ENCODE measurements around the gene CDYL2. TPM values are rescaled to one million over a fixed set of nuclear protein-coding genes. Genes with fewer than 3 reads are reported as not detected.

Gene CDYL2
- polyA plus RNA-seq, 4 donors, result 1.9 to 3.0 (median 2.8) TPM

DNA sequence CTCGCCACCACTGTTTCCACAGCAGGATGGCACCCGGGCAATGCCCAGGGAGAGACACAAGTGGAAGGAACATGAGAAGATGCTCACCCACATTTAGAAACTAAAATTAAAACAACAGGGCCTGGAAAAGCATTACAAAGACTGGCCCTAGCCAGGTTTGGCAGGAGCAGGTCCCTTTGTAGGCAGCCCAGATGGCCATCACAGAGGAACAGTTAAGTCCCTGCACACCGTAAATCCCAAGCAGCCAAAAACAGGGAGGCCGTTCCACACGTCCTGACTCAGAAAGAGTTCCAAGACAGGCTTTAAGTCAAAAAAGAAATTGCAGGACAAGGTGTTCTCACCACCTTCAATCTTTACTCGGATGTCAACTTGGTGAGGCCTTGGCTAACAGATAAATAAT is 136.5 kb downstream of the CDYL2 start:
- WGBS, 3 donors, result 95 to 97% (median 96%) methylated on average over 6 of the region's 6 CpGs
- FAIRE-seq, result no peak

DNA sequence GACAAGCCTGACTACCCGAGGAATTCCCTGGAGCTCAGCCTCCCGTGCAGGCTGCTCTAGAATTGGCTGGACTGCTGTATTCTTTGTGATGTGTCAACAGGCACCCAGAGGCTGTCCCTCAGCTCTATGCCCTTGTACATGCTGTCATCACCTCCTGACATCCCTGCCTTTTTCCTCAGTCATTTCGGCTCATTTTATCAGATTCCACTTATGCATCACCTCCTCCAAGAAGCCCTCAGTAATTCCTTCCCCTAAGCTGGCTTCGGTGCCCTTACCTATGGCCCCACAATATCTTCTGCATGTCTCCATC is 137.2 kb downstream of the CDYL2 start:
- Histone ChIP-seq H3K9me3 (ENCODE audit: control insufficient read depth in 2 of 2, insufficient read depth in 1 of 2, low read depth in 1 of 2, low read length in 1 of 2) (no peaks in the 10 kb centered on the region), H3K27me3 (ENCODE audit: control insufficient read depth in 3 of 3, insufficient read depth in 3 of 3, low read length in 3 of 3) (no peaks in the 10 kb centered on the region), H3K4me1 (ENCODE audit: control insufficient read depth in 3 of 3, insufficient read depth in 2 of 3, low read depth in 1 of 3, low read length in 2 of 3) (no peaks in the 10 kb centered on the region), H3K27ac (ENCODE audit: low read depth in 1 of 3, low read length in 2 of 3) (no peak overlapping the region), H3K36me3 (ENCODE audit: control insufficient read depth in 3 of 3, insufficient read depth in 2 of 3, low read depth in 1 of 3, low read length in 3 of 3) (peaks cover 0 to 4% (median 0%) of the 10 kb centered on the region in 3 donors), H3K4me3 (ENCODE audit: low read depth in 1 of 3, low read length in 3 of 3) (no peak overlapping the region)
- DNase-seq, result no peak
- 83 to 99% (median 93%) methylated on average over 4 of the region's 4 CpGs for WGBS, 3 donors
- no peak for FAIRE-seq

More for the DNA sequence above, 136.5 kb downstream of the CDYL2 start:
- no peak for DNase-seq
- H3K36me3 ChIP-seq (ENCODE audit: control insufficient read depth in 3 of 3, insufficient read depth in 2 of 3, low read depth in 1 of 3, low read length in 3 of 3), result peaks cover 0 to 4% (median 0%) of the 10 kb centered on the region in 3 donors
- no peaks in the 10 kb centered on the region for H3K4me1 ChIP-seq (ENCODE audit: control insufficient read depth in 3 of 3, insufficient read depth in 2 of 3, low read depth in 1 of 3, low read length in 2 of 3)
- no peaks in the 10 kb centered on the region for H3K27me3 ChIP-seq (ENCODE audit: control insufficient read depth in 3 of 3, insufficient read depth in 3 of 3, low read length in 3 of 3)
- no peaks in the 10 kb centered on the region for H3K9me3 ChIP-seq (ENCODE audit: control insufficient read depth in 2 of 2, insufficient read depth in 1 of 2, low read depth in 1 of 2, low read length in 1 of 2)
- no peak overlapping the region for H3K4me3 ChIP-seq (ENCODE audit: low read depth in 1 of 3, low read length in 3 of 3)
- H3K27ac ChIP-seq (ENCODE audit: low read depth in 1 of 3, low read length in 2 of 3), result no peak overlapping the region

DNA sequence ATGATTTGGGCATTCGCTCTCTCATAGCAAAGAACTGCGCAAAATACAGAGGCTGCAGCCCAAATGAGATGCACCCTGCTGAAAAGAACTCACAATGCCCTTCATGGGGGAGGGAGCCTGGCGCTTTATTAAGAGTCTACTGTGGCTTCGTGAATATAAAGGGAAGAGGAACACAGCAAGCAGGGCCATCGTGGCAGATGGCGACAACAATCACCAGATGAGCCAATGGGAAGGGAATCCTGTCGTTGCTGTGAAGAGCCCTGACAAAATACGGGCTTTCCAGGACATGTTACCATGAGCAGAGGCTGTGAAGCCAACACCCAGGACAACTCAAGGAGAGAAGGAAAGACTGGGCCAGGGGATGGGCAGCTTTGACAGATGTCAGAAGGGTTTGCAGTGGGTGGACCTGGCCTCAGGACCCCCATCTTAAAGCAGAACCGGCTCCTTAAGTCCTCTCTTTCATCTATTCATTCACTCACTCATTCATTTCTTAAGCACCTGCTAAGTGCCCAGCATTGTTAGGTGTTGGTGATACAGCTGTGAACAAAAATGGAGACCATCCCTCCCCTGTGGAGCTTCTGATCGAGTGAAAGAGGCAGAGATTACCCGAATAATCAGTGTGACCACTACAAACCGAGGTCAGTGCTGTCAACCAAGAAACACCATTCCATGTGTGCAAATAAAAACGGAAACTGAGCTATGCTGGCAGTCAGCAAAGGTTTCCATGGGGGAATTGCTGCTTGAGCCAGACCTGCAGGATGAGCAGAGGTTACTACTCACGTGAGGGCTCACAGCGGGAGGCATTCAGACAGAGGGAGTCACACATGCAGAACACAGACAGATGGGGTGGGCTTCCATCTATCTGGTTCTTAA is 137.8 kb downstream of the CDYL2 start:
- no peak for FAIRE-seq
- no peak overlapping the region for H3K4me3 ChIP-seq (ENCODE audit: low read depth in 1 of 3, low read length in 3 of 3)
- no peak overlapping the region for H3K27ac ChIP-seq (ENCODE audit: low read depth in 1 of 3, low read length in 2 of 3)
- no peaks in the 10 kb centered on the region for H3K27me3 ChIP-seq (ENCODE audit: control insufficient read depth in 3 of 3, insufficient read depth in 3 of 3, low read length in 3 of 3)
- WGBS, 3 donors, result 82 to 91% (median 89%) methylated on average over 15 of the region's 15 CpGs
- H3K9me3 ChIP-seq (ENCODE audit: control insufficient read depth in 2 of 2, insufficient read depth in 1 of 2, low read depth in 1 of 2, low read length in 1 of 2), result no peaks in the 10 kb centered on the region
- no peaks in the 10 kb centered on the region for H3K4me1 ChIP-seq (ENCODE audit: control insufficient read depth in 3 of 3, insufficient read depth in 2 of 3, low read depth in 1 of 3, low read length in 2 of 3)
- H3K36me3 ChIP-seq (ENCODE audit: control insufficient read depth in 3 of 3, insufficient read depth in 2 of 3, low read depth in 1 of 3, low read length in 3 of 3), result peaks cover 0 to 4% (median 0%) of the 10 kb centered on the region in 3 donors
- DNase-seq, result no peak

DNA sequence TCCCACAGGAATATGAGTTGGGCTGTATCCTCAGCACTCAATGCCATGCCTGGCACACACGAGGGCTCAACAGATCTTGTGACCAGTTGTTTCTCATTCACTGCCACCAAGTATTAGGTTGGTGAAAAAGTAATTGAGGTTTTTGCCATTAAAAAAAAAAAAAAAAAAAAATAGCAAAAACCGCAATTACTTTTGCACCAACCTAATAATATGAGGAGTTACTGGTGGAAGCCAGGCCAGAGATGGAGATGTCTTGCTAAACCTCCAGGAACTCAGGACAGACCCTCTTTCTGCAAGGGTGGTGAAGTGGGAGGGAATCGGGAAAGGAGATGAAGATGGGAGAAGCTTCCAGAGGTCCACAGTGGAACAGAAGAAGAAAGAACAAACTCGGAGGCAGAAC is 139.0 kb downstream of the CDYL2 start:
- H3K27me3 ChIP-seq (ENCODE audit: control insufficient read depth in 3 of 3, insufficient read depth in 3 of 3, low read length in 3 of 3), result no peaks in the 10 kb centered on the region
- H3K36me3 ChIP-seq (ENCODE audit: control insufficient read depth in 3 of 3, insufficient read depth in 2 of 3, low read depth in 1 of 3, low read length in 3 of 3), result peaks cover 0 to under 1% (median 0%) of the 10 kb centered on the region in 3 donors
- 91 to 96% (median 95%) methylated on average over 4 of the region's 4 CpGs for WGBS, 3 donors
- no peak for FAIRE-seq
- H3K4me3 ChIP-seq (ENCODE audit: low read depth in 1 of 3, low read length in 3 of 3), result no peak overlapping the region
- H3K9me3 ChIP-seq (ENCODE audit: control insufficient read depth in 2 of 2, insufficient read depth in 1 of 2, low read depth in 1 of 2, low read length in 1 of 2), result peaks cover 0 to 5% of the 10 kb centered on the region in 2 donors
- no peak overlapping the region for H3K27ac ChIP-seq (ENCODE audit: low read depth in 1 of 3, low read length in 2 of 3)
- DNase-seq, result no peak
- no peaks in the 10 kb centered on the region for H3K4me1 ChIP-seq (ENCODE audit: control insufficient read depth in 3 of 3, insufficient read depth in 2 of 3, low read depth in 1 of 3, low read length in 2 of 3)

DNA sequence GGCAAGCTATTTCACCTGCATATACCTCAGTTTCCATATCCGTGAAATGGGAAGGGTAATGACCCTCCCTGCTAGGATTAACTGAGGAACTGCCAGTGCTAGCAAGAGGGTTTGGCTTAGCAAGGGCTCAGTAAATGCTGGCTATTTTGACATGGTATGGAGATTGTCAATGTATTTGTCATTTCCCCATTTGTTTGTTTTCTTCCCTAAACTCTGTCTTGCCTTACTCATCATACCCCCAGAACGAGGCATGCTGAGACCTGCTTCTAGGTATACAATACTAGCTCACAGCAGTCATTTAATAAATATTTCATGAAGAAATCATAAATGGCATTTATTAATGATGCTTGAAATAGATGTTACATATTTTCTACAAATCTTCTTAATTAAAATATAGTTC is 139.6 kb downstream of the CDYL2 start:
- Histone ChIP-seq H3K27ac (ENCODE audit: low read depth in 1 of 3, low read length in 2 of 3) (no peak overlapping the region), H3K4me3 (ENCODE audit: low read depth in 1 of 3, low read length in 3 of 3) (no peak overlapping the region), H3K4me1 (ENCODE audit: control insufficient read depth in 3 of 3, insufficient read depth in 2 of 3, low read depth in 1 of 3, low read length in 2 of 3) (no peaks in the 10 kb centered on the region), H3K9me3 (ENCODE audit: control insufficient read depth in 2 of 2, insufficient read depth in 1 of 2, low read depth in 1 of 2, low read length in 1 of 2) (peaks cover 0 to 5% of the 10 kb centered on the region in 2 donors), H3K27me3 (ENCODE audit: control insufficient read depth in 3 of 3, insufficient read depth in 3 of 3, low read length in 3 of 3) (no peaks in the 10 kb centered on the region), H3K36me3 (ENCODE audit: control insufficient read depth in 3 of 3, insufficient read depth in 2 of 3, low read depth in 1 of 3, low read length in 3 of 3) (no peaks in the 10 kb centered on the region)
- DNase-seq, result no peak
- WGBS, 3 donors, result 36 to 82% (median 60%) methylated on average over 2 of the region's 2 CpGs
- no peak for FAIRE-seq

DNA sequence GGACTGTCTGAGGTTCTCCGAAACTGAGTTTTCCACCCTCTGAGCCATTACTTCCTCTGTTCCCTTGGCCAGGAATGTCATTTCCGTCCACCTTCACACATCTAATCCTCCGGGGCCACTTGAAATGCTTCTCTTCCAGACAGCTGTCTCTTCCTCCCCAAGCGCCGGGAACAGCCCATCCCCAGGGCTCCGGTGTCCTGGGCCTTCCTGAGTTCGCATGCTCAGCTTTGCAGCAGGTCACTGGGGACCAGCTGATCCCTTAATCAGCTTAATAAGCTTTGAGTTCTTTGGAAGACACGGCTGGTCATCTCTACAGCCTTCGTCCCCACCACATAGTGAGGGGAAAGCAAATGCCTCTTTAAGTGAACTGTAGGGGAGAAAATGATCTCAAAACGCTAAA is 140.2 kb downstream of the CDYL2 start:
- Histone ChIP-seq H3K27me3 (ENCODE audit: control insufficient read depth in 3 of 3, insufficient read depth in 3 of 3, low read length in 3 of 3) (no peaks in the 10 kb centered on the region), H3K9me3 (ENCODE audit: control insufficient read depth in 2 of 2, insufficient read depth in 1 of 2, low read depth in 1 of 2, low read length in 1 of 2) (peaks cover 0 to 5% of the 10 kb centered on the region in 2 donors), H3K36me3 (ENCODE audit: control insufficient read depth in 3 of 3, insufficient read depth in 2 of 3, low read depth in 1 of 3, low read length in 3 of 3) (no peaks in the 10 kb centered on the region), H3K27ac (ENCODE audit: low read depth in 1 of 3, low read length in 2 of 3) (no peak overlapping the region), H3K4me1 (ENCODE audit: control insufficient read depth in 3 of 3, insufficient read depth in 2 of 3, low read depth in 1 of 3, low read length in 2 of 3) (no peaks in the 10 kb centered on the region), H3K4me3 (ENCODE audit: low read depth in 1 of 3, low read length in 3 of 3) (no peak overlapping the region)
- FAIRE-seq (no peak), DNase-seq (no peak)
- 80 to 94% (median 94%) methylated on average over 10 of the region's 10 CpGs for WGBS, 3 donors

DNA sequence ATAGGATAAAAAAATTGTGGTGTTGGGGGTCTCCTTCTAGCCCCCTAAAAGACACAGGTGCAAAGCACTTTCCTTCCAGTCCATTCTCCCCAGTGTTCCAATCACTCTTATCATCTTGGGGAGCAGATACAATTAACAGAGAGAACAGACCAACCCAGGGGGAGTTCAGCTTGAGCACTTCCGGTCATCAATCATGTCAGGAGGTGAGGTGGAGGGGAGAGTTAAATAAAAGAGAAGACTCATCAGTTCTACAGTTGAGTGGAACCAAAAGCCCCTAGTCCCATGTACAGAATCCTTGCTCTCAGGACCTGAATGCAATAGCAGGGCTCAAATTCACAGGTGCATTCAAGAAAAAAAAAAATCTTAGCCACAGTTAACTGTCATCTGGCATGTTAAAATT is 141.3 kb downstream of the CDYL2 start:
- Histone ChIP-seq H3K4me3 (ENCODE audit: low read depth in 1 of 3, low read length in 3 of 3) (no peak overlapping the region), H3K4me1 (ENCODE audit: control insufficient read depth in 3 of 3, insufficient read depth in 2 of 3, low read depth in 1 of 3, low read length in 2 of 3) (no peaks in the 10 kb centered on the region), H3K27ac (ENCODE audit: low read depth in 1 of 3, low read length in 2 of 3) (no peak overlapping the region), H3K36me3 (ENCODE audit: control insufficient read depth in 3 of 3, insufficient read depth in 2 of 3, low read depth in 1 of 3, low read length in 3 of 3) (no peaks in the 10 kb centered on the region), H3K9me3 (ENCODE audit: control insufficient read depth in 2 of 2, insufficient read depth in 1 of 2, low read depth in 1 of 2, low read length in 1 of 2) (peaks cover 0 to 5% of the 10 kb centered on the region in 2 donors), H3K27me3 (ENCODE audit: control insufficient read depth in 3 of 3, insufficient read depth in 3 of 3, low read length in 3 of 3) (no peaks in the 10 kb centered on the region)
- 86 to 90% (median 90%) methylated on average over 1 of the region's 1 CpG for WGBS, 3 donors
- DNase-seq, result no peak
- FAIRE-seq, result no peak

DNA sequence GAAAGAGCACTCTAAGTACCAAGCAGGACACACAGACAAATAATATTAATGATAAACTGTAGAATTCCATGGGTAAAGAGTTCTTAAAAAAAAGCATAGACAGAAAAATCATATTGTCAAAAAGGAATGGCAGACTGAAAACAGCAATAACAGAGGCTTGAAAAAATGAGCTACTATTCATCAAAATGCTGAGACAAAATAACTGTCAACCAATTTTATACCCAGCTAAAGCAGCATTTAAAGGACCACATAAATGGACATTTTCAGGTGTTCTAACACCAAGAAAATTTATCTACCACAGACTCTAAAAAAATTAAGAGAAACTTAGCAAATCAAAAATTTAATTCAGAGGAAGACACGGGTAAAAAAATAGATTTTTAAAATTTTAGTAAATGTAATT is 144.5 kb downstream of the CDYL2 start:
- Histone ChIP-seq H3K9me3 (ENCODE audit: control insufficient read depth in 2 of 2, insufficient read depth in 1 of 2, low read depth in 1 of 2, low read length in 1 of 2) (peaks cover 0 to 5% of the 10 kb centered on the region in 2 donors), H3K27ac (ENCODE audit: low read depth in 1 of 3, low read length in 2 of 3) (no peak overlapping the region), H3K27me3 (ENCODE audit: control insufficient read depth in 3 of 3, insufficient read depth in 3 of 3, low read length in 3 of 3) (no peaks in the 10 kb centered on the region), H3K4me3 (ENCODE audit: low read depth in 1 of 3, low read length in 3 of 3) (no peak overlapping the region), H3K36me3 (ENCODE audit: control insufficient read depth in 3 of 3, insufficient read depth in 2 of 3, low read depth in 1 of 3, low read length in 3 of 3) (peaks cover 0 to 3% (median 0%) of the 10 kb centered on the region in 3 donors), H3K4me1 (ENCODE audit: control insufficient read depth in 3 of 3, insufficient read depth in 2 of 3, low read depth in 1 of 3, low read length in 2 of 3) (peaks cover 0 to 3% (median 0%) of the 10 kb centered on the region in 3 donors)
- WGBS, 3 donors, result 97 to 100% (median 99%) methylated on average over 1 of the region's 1 CpG
- DNase-seq, result no peak
- FAIRE-seq, result no peak
